D721Med (cell line): Measurements from ENCODE around the gene PLA2G2C.

ENCODE experiments used
- DNase-seq: peaks from one replicate; pipeline ENCODE4 v3.0.0; 2011; ENCODE audit warnings: low spot score; ENCODE audit not compliant: insufficient read length
- FAIRE-seq: peaks from 2 replicates; lab custom pipeline; 2011; peaks lifted over from hg19 to GRCh38; lab: Jason Lieb, UNC
- TF ChIP-seq, protein P1 (sequence below): IDR thresholded peaks from 2 replicates; pipeline ENCODE4 v1.5.1; 2012; ENCODE audit warnings: mild to moderate bottlenecking, control low read depth; ENCODE audit not compliant: insufficient read depth; ENCODE audit errors: missing control alignments

Gene PLA2G2C

DNA sequence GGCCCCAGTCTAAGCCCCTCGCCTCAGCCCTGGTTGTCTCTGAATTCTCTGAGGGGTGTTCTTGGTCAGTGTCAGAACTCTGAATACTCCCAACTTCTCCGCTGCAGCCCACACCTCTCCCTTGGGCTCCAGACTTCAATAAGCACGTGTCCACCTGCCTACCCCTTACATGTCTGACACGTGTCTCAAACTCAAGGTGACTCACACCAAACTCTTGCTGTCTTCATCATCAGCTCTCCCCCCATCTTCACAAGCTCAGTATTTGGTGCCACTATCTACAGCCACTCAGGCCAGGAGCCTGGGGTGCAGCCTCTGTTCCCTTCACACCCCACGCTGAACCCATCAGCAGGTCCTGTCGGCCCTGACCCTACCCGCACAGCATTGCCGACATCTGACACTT is 19.2 kb downstream of the PLA2G2C start:
- no peak for FAIRE-seq

DNA sequence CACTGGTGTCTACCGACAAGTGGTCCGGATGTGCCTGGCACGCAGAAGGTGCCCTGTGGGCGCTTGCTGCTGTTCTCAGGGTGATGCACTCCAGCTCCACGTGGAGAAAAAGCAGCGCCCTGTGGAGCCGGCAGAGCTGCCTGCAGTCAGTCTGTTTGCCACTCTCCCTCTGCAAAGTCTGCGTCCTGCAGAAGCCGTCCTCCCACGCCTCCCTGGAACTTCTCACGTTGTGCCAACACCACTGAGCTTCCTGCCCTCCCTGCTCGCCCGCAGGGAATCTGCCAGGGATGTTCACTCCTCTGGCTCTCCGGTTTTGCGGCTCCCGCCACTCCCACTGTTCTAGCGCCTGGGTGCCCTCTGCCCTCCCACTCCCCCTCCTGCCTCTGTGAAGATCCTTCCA is 20.3 kb downstream of the PLA2G2C start:
- no peak for DNase-seq
- no peak for FAIRE-seq
- TF ChIP-seq, protein P1, sequence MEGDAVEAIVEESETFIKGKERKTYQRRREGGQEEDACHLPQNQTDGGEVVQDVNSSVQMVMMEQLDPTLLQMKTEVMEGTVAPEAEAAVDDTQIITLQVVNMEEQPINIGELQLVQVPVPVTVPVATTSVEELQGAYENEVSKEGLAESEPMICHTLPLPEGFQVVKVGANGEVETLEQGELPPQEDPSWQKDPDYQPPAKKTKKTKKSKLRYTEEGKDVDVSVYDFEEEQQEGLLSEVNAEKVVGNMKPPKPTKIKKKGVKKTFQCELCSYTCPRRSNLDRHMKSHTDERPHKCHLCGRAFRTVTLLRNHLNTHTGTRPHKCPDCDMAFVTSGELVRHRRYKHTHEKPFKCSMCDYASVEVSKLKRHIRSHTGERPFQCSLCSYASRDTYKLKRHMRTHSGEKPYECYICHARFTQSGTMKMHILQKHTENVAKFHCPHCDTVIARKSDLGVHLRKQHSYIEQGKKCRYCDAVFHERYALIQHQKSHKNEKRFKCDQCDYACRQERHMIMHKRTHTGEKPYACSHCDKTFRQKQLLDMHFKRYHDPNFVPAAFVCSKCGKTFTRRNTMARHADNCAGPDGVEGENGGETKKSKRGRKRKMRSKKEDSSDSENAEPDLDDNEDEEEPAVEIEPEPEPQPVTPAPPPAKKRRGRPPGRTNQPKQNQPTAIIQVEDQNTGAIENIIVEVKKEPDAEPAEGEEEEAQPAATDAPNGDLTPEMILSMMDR, result no peak

More for the DNA sequence above, 19.2 kb downstream of the PLA2G2C start:
- TF ChIP-seq, protein P1, result no peak
- DNase-seq, result no peak

DNA sequence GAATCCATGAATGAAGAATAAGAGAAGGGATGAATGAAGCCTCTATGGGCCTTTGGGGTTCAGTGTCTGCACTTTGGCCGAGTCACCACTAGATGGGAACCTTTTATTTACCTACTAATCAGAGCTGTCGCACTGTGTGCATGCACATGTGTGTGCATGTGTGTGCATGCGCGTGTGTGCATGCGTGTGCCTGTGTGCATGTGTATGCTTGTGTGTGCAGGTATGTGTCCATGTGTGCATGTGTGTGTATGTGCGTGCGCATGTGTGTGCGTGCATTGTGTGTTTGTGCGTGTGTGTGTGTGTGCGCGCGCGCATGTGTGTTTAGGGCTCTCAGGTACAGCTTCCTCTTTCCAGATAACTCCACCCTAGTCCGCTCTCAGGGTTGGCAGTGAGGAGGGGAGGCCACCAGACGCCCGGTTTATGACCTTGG is 20.8 kb downstream of the PLA2G2C start:
- TF ChIP-seq, protein P1, result peak; percentile 10
- no peak for DNase-seq
- no peak for FAIRE-seq

DNA sequence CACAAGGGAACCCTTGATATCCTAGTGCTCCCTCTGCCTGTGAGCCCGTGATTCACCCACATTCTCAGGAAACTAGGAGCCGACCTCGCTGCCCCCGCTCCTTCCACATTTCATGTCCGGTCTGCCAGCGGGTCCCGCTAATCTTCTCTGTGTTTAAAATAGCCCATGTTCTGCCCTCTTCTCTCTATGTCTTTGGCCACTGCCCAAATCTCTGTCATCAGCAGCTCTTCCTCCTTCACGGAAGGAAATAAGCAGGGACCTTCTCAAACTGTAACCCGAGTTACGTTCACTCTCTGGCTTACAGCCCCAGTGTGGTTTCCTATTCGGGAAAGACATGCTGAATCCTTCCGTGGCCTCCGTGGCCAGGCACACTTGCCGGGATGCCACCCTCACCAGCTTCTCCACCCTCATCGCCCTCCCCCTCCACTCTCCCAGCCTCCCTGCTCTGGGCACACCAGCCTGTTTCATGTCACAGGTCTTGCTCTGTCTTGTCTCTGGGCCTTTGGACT is 21.6 kb downstream of the PLA2G2C start:
- FAIRE-seq (no peak), DNase-seq (no peak)

DNA sequence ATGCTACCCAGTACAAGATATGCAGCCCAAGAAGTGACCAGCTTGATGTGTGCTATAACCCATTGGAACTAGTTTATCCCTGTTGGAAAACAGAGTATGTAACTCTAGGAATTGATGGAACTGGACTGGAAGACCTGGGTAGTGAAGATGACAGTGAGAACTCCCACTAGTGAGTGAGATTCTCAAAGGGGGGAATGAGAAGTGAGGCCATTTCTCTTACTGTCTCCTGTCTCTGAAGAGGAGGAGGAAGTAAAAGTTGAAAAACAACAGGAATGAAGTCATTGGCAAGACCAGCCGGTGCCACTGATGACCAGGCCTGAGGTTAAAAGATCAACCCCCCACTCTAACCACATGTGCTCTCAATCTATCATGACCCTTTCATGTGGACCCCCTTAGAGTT is 26.3 kb downstream of the PLA2G2C start:
- TF ChIP-seq, protein P1, result no peak
- DNase-seq, result no peak
- no peak for FAIRE-seq

More for the DNA sequence above, 21.6 kb downstream of the PLA2G2C start:
- TF ChIP-seq, protein P1, result no peak

DNA sequence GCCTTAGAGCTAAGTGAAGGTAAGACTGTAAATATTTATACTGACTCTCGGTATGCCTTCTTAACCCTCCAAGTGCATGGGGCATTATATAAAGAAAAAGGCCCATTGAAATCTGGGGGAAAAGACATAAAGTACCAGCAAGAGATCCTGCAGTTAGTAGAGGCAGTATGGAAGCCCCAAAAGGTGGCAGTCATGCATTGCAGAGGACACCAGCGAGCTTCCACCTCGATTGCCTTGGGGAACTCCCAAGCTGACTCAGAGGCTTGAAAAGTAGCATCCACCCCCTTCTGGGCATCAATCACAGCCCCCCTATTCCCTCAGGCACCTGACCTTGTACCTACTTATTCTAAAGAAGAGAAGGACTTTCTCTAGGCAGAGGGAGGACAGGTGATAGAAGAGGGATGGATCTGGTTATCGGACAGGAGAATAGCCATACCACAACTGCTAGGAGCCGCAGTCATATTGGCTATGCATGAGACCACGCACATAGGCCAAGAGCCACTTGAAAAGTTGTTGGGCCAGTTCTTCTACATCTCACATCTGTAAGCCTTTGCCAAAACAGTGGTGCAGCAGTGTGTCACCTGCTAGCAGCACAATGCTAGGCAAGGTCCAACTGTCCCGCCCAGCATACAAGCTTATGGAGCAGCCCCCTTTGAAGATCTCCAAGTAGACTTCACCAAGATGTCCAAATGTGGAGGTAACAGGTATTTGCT is 27.8 kb downstream of the PLA2G2C start:
- TF ChIP-seq, protein P1, result no peak
- DNase-seq (no peak), FAIRE-seq (no peak)

DNA sequence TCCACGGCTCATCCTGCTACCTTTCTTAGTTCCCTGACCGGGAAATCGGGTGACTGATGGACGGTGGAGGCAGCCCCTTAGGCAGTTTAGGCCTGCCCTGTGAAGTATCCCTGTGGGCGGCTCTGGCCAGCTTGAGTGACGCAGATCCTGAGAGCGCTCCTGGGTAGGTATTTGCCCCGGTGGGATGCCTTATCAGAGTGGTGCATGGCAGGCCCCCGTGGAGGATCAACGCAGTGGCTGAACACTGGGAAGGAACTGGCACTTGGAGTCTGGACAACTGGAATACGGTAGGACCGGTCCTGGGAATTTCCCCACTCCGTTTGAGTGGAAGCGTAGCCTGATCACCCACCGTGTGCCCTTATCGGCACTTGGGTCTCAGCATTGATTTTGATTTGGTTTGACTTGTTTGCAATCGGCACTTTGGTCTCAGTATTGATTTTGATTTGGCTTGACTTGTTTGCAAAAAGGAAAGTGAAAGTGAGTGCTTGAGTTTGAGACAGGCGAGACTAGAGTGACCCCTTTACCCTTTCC is 32.0 kb downstream of the PLA2G2C start:
- DNase-seq (no peak), FAIRE-seq (no peak)
- TF ChIP-seq, protein P1, result no peak
